GM19035 (cell line): ENCODE measurements around the gene XXYLT1.

ENCODE experiments used
- ATAC-seq: cut with Tn5 transposase; IDR thresholded peaks from one replicate; pipeline ENCODE4 v1.9.1; 2021; ENCODE audit not compliant: unreplicated experiment

The XXYLT1 gene

DNA sequence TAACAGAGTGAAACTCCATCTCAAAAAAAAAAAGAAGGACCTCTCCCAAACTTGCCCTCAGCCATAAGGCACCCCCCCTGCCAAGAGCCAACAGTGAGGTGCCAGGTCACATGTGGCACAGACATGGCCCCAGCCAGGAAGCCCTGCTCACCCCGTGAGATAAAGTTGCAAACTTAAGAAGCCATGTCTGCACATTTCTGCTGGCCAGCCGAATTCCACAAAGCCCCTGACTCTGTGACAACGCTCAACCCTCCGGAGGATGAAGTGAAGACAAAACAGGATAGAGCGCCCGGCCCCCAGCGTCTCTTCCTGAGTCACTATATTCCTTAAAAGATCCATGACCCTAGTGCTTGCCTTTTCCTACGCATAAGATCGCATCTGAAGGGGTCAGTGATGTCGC, 188.1 kb downstream of the XXYLT1 start:
- ATAC-seq, result no peak

DNA sequence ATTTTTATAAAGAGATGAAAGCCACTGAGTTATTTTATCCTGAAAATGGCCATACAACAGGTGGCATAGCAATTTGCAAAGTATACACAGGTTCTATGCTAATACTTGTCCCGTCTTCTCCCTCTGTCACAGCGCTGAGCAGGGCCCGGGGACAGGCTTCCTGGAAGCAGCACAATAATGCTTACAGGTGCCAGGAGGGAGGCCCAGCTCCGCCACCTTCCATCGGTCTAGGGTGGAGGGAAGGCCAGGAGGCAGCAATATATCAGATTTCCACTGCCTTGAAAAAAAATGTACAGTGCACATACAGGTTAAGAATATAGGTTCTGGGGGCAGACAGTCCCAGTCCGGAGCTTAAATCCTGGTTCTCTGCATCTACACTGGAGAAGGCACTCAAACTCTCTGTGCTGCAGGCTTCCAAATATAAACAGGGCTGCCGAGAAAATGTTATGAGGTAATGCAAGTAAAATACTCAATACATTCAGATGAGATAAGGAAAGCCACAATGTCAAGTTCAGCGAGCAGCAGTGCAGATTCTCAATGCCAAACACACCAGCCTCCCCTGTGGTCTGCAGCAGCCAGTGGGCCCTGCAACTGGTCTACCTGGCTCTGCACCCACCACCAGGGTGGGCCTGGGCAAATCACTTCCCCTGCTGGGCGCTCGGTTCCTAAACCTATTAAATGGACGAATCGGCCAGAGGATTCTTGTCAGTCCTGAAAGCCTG, 189.6 kb downstream of the XXYLT1 start:
- no peak for ATAC-seq

DNA sequence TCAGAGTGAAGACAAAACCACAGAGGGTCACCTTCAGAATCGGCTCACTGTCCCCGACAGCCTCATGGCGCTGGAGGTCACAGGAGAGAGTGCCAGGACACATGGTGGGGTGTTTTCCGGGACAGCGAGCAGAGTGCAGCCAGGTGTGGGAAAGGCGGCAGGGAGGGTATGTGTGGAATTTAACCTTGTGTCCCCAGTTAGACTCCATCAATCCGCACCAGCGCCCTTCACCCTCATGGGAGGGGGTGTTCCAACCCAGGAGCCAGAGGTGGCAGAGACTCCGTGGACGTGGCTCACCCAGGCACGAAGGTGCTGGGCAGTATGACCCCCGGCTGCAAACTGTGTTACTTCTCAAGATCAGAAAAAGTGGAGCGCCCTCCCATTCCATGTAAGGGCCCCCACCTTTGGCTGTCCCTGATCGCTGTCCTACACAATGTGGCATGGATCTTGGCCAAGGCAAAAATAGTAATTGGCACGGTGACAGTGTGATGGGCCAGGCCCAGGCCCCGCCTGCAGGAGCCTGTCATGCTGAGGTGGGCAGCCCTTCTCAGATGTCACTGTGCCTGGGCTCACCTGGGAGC, 190.3 kb downstream of the XXYLT1 start:
- ATAC-seq, result no peak

DNA sequence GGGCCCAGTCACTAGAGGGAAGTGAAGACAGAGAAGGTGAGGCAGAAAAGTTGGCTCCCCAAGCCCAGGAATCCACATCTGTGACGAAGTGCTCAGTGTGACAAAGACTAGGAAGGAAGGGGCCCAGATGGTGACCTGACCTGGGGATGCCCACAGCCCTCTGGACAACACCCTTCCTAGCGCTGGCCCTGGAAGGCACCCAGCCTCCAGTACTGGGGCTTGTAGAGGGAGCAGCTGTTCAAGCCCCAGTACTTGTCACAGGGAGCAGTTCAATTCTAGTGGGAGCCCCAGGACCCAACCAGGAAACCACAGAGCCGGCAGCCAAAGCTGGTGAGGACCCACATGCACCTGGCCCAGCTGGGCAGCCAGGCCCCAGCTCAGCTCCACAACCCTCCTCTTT, 190.8 kb downstream of the XXYLT1 start:
- no peak for ATAC-seq

DNA sequence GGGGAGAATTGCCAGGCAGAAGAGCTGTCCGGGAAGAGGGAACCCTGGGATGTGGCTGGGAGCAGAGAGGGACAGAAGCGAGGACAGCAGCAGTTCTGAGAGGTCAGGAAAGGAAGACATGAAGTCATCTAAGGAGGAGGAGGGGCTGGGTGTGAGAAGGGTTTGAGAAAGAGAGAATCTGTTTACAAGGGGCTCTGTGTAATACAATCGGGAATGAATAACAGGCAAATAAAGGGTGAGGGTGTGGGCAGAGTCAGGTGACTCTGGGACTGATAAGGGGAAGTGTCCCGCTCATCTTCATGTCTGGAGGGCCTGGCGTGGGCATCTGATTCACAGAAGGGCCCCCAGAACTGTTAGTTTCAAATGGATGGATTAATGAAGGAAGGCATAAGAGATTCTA, 191.3 kb downstream of the XXYLT1 start:
- ATAC-seq, result no peak

DNA sequence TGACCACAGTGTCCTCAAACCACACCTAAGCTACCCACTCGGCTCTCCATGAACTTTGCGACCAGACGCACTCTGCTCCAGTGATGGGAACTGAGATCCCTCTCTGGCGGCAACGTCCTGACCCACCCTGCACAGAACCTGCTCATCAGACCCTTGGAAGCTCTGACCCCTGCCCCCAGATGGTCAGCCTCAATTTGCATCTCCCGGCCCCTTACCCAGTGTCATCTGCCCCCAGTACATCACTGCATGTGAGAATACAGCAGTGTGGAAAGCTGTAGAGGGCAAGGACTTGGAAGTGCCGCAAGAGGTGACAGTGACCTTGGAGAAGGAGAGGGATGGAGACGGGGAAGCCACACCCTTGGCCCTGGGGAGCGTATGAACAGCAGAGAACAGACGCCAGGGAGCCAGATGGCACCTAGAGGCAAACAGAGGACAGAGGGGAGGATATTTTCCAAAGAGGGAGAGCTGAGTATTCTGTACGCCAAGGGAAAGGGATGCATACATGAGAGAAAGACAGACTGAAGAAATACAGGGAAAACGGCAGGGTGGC, 192.0 kb downstream of the XXYLT1 start:
- no peak for ATAC-seq

DNA sequence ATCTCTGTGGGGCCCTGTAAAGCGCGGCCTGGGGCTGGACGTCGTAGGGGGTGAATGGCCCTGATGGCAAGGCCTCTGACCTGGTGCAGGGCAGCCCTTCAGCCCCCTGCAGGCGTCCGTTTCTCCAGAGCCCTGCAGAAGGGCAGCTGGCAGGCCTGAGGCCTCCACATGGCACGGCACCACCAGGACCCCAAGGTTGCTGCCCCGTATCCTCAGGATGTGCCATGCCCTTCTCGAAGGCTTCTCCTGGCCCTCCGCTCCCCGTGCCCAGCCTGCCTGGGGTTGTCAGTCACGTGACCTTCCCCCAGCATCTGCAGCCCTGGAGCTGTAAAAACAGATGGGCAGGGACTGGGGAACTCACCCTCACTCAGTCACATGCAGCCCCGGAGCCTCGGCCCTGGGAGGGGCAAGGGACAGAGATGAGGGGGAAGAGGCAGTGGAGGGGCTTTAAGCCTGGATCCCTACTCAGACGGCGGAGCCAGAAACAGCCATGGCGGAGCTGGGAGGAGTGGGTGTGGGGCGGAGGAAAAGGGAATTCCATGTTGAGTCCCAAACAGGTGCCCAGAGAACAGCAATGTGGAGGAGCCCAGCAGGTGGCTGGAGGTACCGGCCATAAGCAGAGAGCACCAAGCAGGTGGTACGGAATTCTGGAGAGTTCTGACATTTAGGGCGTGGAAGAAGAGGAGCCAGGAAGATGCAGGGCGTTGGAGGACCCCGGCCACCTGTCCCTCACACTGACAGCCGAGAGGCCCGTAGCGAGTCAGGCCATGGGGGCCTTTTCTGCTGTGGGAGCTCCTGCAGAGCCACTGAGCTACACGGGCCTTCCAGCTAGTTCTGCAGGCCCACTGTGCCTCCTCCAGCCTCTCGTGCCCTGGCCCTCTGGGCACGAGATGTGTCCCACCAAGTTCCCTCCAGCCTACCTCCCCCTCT, 193.1 kb downstream of the XXYLT1 start:
- no peak for ATAC-seq

DNA sequence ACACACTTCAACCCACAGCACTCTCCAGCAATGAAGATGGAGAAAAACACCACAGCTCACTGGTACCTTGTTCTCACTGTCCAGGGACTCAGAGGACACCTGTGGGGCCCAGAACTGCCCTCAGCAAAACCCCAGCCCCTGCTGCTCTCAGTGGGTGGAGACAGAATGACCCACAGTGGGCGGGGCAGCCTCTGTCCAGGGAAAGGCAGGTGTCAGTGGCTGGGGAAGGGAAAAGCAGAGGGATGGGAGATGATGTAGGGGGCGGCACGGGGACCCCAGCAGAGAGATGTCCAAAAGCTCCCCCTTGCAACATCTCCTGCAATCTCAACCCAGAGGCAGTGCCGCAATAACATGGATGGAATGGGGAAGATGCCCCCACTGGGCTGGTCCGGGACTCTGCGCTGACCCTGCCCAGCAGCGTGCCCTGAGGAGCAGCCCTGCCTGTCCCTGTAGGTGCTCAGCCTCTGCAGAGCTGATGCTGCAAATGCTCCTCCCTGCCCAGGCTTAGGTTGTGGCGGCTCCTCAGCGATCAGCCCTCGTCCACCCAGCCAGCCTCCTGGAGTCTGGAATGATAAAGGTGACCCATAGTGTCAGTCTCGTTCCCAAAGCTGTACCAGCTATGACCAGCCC, 193.9 kb downstream of the XXYLT1 start:
- ATAC-seq, result no peak

DNA sequence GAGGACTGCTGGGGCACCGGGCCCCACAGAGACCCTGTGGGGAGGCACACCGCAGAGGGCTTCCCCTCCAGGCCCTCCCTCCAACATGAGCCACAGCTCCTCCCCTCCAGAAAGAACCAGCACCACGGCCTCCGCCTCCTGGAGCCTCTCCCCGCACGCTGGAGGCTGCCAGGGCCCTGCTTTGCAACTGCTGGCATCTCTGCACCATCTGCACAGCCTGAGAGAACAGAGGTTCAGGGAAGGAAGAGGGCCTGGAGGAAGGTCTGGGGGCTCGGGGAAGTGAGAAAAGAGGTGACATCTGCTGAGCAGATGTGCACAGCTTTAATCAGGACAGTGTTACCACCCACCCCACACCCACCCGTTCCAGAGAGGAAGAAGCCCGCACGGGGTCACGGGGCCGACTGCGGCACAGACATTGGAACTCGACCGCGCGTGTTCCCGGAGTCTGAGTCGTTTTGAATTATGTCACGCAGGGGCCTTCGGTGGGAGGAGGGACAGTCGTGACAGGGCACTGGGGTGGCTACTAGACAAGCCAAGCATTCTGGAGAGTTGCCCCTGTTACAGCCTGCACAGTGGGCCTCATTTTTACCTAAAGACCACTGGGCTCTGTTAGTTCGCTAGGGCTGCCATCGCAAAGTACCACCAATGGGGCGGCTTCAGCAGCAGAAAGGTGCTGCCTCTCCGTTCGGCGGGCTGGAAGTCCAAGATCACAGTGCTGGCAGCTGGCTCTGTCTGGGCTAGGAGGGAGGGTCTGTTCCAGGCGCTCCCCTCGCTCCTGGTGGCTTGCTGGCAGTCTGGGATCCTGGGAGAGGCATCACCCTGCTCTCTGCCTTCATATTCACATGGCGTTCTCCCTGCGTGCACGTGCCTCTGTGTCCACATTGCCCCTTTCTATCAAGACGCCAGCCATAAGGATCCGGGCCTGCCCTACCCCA, 194.8 kb downstream of the XXYLT1 start:
- no peak for ATAC-seq

DNA sequence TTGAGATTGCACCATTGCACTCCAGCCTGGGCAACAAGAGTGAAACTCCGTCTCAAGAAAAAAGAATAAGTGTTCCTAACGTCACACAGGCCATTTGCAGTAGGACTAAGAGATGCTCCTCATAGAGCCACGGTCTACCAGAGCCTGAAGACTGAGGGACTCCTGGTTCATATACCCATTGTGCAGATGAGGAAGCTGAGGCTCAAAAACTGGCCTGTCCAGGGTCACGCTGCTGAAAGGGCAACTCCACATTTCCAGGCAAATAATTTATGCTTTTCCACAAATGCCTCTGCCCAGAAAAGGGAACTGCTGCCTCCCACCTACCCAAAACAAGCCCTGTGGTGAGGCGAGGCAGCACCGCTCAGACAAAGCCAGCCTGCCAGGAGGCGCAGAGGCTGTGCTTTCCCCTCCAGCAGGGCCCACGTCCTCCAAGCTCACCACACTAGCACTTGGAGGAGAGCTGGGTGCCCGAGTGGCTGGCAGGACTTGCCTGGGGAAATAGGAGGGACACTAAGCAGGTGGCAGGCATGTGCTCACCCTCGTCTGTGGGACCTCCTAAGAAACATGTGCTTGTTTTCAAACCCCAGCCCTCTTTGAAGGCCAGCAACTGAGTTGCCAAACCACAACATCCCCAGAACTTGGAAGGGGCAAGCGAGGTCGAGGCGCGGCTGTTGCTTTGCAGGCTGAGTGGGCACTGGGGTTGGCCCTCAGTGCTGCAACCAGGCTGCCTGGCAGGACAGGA, 195.6 kb downstream of the XXYLT1 start:
- no peak for ATAC-seq

DNA sequence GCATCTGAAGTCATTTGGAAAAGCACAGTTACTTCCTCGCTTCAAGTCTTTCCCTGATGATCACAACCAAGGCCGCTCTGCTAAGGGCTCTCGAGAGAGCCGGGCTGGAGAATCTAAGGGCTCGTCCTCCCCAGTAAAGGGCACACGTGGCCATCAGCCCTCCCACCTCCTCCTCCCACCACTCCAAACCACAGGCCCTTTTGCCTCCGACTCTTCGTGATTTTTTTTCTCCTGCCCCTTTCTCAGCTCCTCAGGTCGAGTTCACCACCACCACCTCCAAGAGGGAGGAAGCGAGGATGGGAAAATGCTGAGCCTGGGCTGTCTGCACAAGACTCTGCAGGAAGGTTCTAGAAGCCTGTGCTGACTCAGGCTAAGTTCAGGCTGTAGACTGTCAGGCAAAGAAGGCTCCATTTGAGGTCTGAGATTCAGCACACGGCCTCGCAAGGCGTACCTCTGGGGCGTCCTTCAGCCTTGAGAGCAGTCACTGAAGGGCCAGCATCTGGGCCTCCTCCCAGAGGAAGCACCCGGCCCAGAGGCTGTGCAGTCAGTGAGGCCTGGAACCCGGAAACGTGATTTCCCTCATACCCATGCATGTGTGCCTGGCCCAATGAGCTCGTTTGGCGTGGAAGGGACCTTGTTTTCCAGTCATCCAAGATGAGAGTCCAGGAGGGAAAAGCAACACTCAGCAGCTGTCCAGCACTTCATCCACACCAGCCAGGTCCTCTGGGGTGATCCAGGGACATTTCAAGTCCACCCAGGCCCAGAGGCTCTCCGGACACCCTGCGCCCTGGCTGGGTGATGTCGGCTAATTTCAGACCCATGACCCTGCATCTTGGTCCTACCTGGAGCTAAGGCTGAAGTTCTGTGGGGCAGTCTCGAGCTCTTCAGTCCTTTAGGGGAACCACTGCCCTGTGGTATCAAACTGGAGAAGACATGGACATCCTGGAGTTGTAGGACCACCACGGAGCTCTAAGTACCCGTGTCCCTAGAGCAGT, 196.8 kb downstream of the XXYLT1 start:
- no peak for ATAC-seq

DNA sequence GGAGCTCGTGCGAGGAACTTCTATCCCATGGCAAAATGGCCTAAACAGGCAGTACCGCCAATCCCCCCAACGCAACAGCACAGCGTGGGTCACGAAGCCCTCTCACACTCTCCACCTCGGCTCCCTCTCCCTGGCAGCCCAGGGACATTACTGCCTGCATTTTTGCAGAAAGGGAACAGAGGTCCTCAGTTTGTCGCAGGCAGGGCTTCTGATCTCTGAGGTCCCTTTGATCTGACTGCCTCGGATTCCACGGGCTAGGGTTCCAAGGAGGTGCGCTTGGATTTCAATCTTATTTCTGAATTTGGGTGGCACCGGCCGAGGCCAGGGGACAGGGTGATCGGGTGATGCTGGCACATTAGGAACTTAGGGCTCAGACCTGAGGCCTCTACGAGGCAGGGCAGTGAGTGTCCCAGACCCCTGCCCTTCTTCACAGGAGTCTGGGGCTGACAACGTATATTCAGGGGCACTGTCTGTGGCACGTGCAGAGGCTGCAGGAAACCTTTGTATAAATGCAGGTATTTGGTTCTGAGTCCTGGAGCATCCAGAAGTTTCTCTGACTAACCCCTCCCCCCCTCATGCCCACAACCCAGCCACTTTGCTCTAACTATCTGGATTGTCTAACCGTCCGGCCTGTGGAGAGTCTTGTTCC, 197.9 kb downstream of the XXYLT1 start:
- no peak for ATAC-seq

DNA sequence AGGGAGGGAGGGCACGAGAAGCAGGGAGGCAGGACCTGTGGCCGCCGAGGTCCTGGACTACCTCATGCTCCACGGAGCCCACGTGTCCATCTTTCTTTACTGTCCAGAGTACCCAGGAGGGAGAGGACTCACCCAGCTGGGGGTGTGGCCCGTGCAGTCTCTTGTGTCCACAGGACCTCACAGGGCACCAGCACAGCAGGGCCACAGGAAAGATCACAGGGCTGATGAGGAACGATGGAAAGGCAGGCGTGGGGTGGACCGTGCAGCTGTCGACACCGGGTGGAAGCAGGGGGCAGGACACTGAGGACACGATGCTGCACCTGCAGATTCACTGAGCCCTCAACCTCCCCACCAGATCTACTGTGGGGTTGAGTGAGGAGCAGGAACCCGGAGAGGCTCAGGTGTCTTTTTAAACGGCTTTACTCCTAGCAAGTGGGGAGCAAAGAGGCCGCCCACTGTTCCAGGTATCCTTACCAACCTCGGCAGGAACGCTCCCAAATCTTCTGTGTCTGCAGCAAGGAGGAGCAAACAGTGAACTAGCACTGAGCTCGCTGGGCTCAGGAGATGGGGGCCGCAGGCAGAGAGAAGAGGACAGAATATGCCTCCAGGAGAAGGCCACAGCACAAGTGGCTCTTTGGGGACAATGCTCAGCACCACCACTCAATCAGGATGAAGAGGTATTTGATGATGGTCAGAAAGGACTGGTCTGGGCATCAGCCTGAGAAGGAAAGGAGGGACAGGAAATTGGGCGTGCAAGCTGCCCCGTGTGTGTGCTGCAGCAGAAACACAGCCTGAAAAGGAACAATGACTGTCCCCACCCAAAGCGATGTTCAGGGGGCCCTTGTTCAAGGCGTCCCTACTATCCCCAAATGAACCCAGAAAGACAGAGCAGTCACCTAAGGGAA, 198.8 kb downstream of the XXYLT1 start:
- ATAC-seq, result no peak

DNA sequence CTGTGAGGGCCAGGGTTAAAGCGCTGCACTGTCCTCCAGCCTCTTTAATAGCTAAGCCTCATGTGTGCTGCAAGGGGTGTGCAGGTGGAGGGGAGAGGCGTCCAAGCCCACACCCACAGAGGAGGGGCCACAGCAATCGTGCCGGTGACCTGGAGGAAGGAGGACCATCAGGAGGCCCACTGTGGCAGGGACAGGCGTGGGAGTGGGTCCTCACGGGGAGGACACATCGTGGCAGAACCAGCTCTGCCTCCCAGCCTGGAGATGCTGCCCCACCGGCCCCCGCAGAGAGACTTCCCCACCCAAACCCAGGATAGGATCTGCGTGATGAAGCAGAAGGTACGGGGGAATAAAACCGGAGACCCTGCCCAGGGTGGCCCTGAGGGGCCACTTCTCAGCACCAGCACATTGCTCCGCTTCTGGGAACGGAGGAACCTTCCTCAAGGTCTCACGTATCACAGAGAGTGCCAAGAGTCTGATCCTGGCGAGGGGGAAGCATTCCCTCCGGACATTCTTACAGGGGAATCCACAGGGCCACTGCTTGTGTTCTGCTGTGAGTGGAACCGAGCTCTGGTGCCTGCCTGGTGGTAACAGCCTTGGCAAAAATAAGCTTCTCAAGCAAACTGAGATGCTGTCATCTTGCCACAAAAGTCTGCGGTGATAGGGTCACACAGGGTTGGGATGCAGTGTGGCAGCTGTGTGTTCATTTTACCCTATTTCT, 199.8 kb downstream of the XXYLT1 start:
- no peak for ATAC-seq

DNA sequence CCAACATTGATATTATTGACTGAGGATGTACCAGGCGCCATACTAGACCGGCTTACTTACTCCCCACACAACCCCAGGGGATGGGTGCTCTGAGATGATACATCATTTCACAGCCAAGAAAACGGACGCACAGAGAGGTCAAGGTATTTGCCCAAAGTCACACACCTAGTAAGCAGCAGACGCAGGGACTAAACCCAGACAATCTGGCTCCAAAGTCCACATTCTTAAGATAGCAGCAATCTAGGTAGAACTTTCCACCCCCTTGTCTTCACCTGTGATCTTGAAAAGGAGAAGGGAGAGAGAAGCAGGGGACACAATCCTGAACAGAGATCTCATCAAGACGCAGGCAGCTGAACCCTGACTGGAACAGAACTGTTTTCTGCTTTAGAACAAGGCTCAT, 200.6 kb downstream of the XXYLT1 start:
- ATAC-seq, result no peak
